KMS-11 (cell line): ENCODE measurements around the gene LRP6.
"Not testable (repeated sequence)": the region's sequence is repeated elsewhere in the genome, so short reads cannot be mapped to it uniquely, and the experiment has no call there.

Experiments used
- H2AFZ ChIP-seq: fragments of 200-600 bp; sonication (generic); 2 replicates; pipeline ENCODE4 v1.6.1; 2016; ENCODE audit warnings: antibody characterized with exemption, mixed run types, low read depth
- H3K27ac ChIP-seq: fragments of 200-600 bp; sonication (generic); 2 replicates; pipeline ENCODE4 v1.6.1; 2016; ENCODE audit warnings: mild to moderate bottlenecking, mixed run types
- H3K27me3 ChIP-seq: fragments of 200-600 bp; sonication (generic); 2 replicates; pipeline ENCODE4 v1.6.1; 2017; ENCODE audit warnings: mild to moderate bottlenecking, low read depth, mixed run types, moderate library complexity; ENCODE audit not compliant: insufficient read depth
- H3K36me3 ChIP-seq: fragments of 200-600 bp; sonication (generic); 2 replicates; pipeline ENCODE4 v1.6.1; 2017; ENCODE audit warnings: mild to moderate bottlenecking, mixed run types; ENCODE audit not compliant: insufficient read depth
- H3K4me1 ChIP-seq: fragments of 200-600 bp; sonication (generic); 2 replicates; pipeline ENCODE4 v1.6.1; 2016; ENCODE audit warnings: mild to moderate bottlenecking, low read depth, mixed run types; ENCODE audit not compliant: poor library complexity, severe bottlenecking
- H3K4me2 ChIP-seq: fragments of 200-600 bp; sonication (generic); 2 replicates; pipeline ENCODE4 v1.7.0; 2016; ENCODE audit warnings: mild to moderate bottlenecking, mixed run types
- H3K4me3 ChIP-seq: fragments of 200-600 bp; sonication (generic); IDR thresholded peaks from 2 replicates; pipeline ENCODE4 v1.6.1; 2017; ENCODE audit warnings: low read depth, low read length, mixed read lengths; ENCODE audit not compliant: insufficient read depth
- H3K79me2 ChIP-seq: fragments of 200-600 bp; sonication (generic); 2 replicates; pipeline ENCODE4 v1.6.1; 2016; ENCODE audit warnings: low read depth, mixed run types; ENCODE audit not compliant: insufficient read depth
- H3K9ac ChIP-seq: fragments of 200-600 bp; sonication (generic); 2 replicates; pipeline ENCODE4 v1.6.1; 2016; ENCODE audit warnings: mild to moderate bottlenecking, mixed run types
- H4K20me1 ChIP-seq: fragments of 200-600 bp; sonication (generic); 2 replicates; pipeline ENCODE4 v1.6.1; 2016; ENCODE audit warnings: mild to moderate bottlenecking, mixed run types; ENCODE audit not compliant: insufficient read depth
- CTCF ChIP-seq: fragments of 200-600 bp; sonication (generic); conservative IDR thresholded peaks from 2 replicates; pipeline ENCODE4 v1.6.1; 2017; ENCODE audit warnings: low read depth, mild to moderate bottlenecking, antibody characterized with exemption, low read length, moderate library complexity, mixed read lengths

LRP6 gene

DNA sequence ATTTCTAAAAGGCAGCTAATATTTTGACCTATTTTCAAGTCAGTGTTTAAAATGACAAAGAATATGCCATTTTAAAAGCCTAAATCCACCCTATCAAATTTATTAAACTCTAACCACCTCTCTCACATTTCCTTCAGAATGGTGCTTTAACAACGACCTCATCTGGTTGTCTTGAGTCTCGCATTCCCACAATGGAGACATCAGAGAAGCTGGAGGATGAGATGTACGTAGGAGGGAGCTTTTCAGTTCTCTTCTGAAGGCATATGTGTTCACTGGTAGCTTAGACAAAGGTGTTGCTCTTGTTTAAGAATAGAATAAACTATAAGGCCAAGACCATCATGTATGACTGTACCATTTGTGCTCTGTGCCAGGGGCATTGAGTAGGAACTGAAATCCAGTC, 113.2 kb downstream of the LRP6 start:
- TF ChIP-seq CTCF, result no peak
- no peaks in the 10 kb centered on the region for H3K4me1 ChIP-seq
- no peak overlapping the region for H2AFZ ChIP-seq
- H3K4me3 ChIP-seq, result no peak overlapping the region
- H3K27ac ChIP-seq, result no peak overlapping the region
- no peaks in the 10 kb centered on the region for H3K79me2 ChIP-seq
- no peaks in the 10 kb centered on the region for H4K20me1 ChIP-seq
- no peaks in the 10 kb centered on the region for H3K36me3 ChIP-seq
- H3K4me2 ChIP-seq, result no peak overlapping the region
- no peak overlapping the region for H3K9ac ChIP-seq
- H3K27me3 ChIP-seq, result no peaks in the 10 kb centered on the region

DNA sequence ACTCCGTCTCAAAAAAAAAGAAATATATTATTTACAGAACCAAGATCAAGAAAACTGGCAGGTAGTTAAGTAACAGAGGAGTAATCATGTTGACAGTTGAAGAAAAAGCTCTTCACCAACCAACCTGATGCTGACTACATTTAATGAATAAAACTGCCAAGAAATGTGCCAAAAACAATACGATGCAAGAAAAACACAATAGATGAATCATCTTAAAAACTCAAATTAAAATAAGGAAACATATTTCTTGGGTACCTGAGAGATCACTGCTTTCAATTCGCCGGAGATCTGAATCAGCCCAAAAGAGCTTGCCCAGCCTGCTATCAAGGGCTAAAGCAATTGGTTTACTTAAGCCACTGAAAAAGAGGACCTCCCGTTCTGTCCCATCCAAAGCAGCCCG, 119.7 kb downstream of the LRP6 start:
- Histone ChIP-seq H3K36me3 (no peaks in the 10 kb centered on the region), H3K79me2 (no peaks in the 10 kb centered on the region)
- no peak for TF ChIP-seq CTCF

DNA sequence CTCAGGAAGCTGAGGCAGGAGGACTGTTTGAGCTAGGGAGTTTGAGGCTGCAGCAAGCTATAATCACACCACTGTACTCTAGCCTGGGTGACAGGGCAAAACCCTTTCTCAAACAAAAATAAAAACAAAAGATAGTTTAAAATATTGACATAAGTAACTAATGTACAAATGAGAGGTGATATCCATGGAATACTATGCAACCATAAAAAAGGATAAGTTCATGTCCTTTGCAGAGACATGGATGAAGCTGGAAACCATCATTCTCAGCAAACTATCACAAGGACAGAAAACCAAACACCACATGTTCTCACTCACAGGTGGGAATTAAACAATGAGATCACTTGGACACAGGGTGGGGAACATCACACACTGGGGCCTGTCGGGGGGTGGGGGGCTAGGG, 122.3 kb downstream of the LRP6 start:
- H3K36me3 ChIP-seq, result not testable (repeated sequence)

More for the DNA sequence above, 119.7 kb downstream of the LRP6 start:
- no peaks in the 10 kb centered on the region for H3K4me1 ChIP-seq
- H3K27ac ChIP-seq, result no peak overlapping the region
- H3K4me3 ChIP-seq, result no peak overlapping the region
- no peak overlapping the region for H3K4me2 ChIP-seq
- no peaks in the 10 kb centered on the region for H4K20me1 ChIP-seq
- no peaks in the 10 kb centered on the region for H3K27me3 ChIP-seq
- no peak overlapping the region for H3K9ac ChIP-seq
- H2AFZ ChIP-seq, result no peak overlapping the region

GRCh38 chr12:12141000-12141399, 125.8 kb downstream of the LRP6 start:
- TF ChIP-seq CTCF, result no peak
- Histone ChIP-seq H3K79me2 (no peaks in the 10 kb centered on the region), H3K4me1 (no peaks in the 10 kb centered on the region), H3K27ac (no peak overlapping the region), H2AFZ (no peak overlapping the region), H3K4me3 (no peak overlapping the region), H4K20me1 (no peaks in the 10 kb centered on the region), H3K36me3 (no peaks in the 10 kb centered on the region), H3K4me2 (no peak overlapping the region), H3K9ac (no peak overlapping the region), H3K27me3 (no peaks in the 10 kb centered on the region)

More for the DNA sequence above, 122.3 kb downstream of the LRP6 start:
- not testable (repeated sequence) for H3K4me2 ChIP-seq, H3K27me3 ChIP-seq, H3K4me3 ChIP-seq, H3K27ac ChIP-seq, H4K20me1 ChIP-seq, H3K79me2 ChIP-seq, H2AFZ ChIP-seq, H3K9ac ChIP-seq, H3K4me1 ChIP-seq

DNA sequence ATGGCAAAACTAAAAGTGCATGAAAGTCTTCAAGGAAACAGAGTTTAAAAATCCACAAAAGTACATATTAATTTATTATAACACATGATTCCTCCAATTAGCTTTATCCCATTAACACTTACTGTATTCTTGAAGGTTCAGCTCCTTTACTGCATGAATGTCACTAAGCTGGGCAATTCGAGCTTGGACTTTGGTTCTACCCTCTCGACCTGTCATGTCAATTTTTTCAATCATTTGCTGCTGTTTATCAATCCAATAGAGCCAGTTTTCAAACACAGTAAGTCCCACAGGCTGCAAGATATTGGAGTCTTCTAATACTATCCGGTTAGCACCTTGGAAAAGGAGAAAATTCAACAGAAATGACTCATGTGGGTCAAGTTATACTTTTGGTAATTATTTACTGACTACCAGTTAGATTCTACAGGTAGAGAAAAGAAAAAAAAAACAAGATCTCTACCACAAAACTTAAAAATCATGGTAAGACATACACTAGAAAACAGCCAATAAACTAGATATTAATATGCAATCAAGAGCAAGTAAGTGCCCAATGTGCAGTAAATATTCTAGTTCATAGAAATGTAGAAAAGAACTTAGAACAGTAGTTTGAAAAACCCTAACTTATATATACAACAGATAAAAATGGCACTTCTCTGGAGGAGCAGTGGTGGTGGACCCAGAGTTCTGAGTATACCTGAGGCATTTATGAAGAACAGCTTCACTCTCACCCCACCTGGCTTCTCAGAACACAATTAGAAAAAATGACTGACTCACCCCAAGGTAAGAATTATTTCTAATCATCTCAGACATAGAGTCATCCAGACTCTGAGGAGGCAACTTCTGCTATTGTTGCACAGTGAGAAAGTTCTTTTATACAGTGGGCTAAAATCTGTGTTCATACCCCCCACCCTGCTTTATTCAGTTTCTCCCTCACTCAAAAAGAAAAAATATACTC, 128.4 kb downstream of the LRP6 start:
- H3K36me3 ChIP-seq, result no peaks in the 10 kb centered on the region
- H3K4me3 ChIP-seq, result no peak overlapping the region
- no peak overlapping the region for H3K9ac ChIP-seq
- H3K4me1 ChIP-seq, result no peaks in the 10 kb centered on the region
- H2AFZ ChIP-seq, result no peak overlapping the region
- H3K79me2 ChIP-seq, result no peaks in the 10 kb centered on the region
- TF ChIP-seq CTCF, result no peak
- H4K20me1 ChIP-seq, result no peaks in the 10 kb centered on the region
- no peaks in the 10 kb centered on the region for H3K27me3 ChIP-seq
- H3K27ac ChIP-seq, result no peak overlapping the region
- no peak overlapping the region for H3K4me2 ChIP-seq
